ENCODE measurements around the gene ARMC12. TPM values are rescaled to one million over a fixed set of nuclear protein-coding genes. Genes with fewer than 3 reads are reported as not detected.
A peak's percentile ranks its signal among the peaks of the same experiment; 100 is the strongest.
"Not testable (repeated sequence)": the region's sequence is repeated elsewhere in the genome, so short reads cannot be mapped to it uniquely, and the experiment has no call there.

ARMC12 gene
- total RNA-seq, result 0.35 and 0.87 TPM in 2 replicates

GRCh38 chr6:35736982-35737412, at the start of gene ARMC12:
TSS of gene ARMC12 (plus strand) at chr6:35737032. CDS start at chr6:35737109, 77 bp downstream.
- DNase-seq (ENCODE audit: low read depth), result no peak

- no peak for DNase-seq (ENCODE audit: low read depth)
Measured at GRCh38 chr6:35687658-35688604, 48.9 kb upstream of the ARMC12 start.

DNA sequence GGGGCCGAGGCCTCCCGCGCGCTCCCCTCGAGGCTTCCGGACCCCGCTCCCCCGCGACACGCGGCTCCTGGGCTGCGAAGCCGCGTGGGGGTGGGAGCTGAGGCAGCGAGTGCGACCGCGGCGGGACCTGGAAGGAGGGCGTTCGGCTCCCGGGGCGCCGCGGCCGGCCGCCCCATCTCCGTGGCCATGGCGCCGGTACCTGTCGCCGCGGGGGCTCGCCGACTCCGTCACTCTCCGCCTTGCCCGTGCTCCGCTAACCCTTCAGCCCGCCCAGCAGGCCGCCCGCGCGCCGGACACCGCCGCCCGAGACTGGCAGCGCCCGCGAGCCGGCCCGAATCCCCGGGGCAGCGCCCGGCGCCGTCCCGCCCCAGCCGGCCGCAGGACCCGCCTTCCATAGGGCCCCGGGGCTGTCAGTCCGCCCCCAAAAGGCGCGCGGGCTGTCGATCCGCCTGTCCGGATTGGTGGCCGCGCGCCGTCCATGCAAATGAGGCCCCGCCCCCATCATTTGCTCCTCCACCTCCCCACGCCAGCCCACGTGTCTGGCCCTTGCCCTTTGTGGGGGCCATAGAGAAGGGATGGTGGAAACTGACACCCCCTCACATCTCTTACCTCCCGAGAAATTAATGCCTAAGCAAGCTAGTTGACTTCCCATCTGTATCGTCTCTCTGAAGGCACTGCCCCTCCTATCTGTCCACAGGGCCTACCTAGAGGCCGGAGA, 48.1 kb upstream of the ARMC12 start, which contains the start of gene FKBP5:
TSS of gene FKBP5 (minus strand) at position 311 of the 718 bp plus-strand sequence. CDS start 46,091 bp downstream, outside the sequence.
- peak; percentile 62 for DNase-seq (ENCODE audit: low read depth)

GRCh38 chr6:35690006-35690405, 46.8 kb upstream of the ARMC12 start:
- DNase-seq (ENCODE audit: low read depth), result not testable (repeated sequence)

DNA sequence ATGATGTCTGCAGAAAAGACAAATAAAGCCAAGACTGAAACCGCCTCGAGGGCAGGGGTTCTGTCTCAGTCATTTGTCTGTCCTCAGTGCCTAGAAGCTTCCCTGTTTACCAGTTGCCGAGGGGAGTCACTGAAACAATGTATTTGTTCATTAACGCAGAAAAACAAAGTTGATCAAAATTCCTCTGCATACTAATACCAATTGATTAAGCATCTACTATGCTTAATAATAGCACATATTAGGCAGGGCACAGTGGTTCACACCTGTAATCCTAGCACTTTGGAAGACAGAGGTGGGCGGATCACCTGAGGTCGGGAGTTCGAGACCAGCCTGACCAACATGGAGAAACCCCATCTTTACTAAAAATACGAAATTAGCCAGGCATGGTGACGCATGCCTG, 46.3 kb upstream of the ARMC12 start:
- DNase-seq (ENCODE audit: low read depth), result no peak

GRCh38 chr6:35691027-35691824, 45.6 kb upstream of the ARMC12 start:
- DNase-seq (ENCODE audit: low read depth), result peak; percentile 82

DNA sequence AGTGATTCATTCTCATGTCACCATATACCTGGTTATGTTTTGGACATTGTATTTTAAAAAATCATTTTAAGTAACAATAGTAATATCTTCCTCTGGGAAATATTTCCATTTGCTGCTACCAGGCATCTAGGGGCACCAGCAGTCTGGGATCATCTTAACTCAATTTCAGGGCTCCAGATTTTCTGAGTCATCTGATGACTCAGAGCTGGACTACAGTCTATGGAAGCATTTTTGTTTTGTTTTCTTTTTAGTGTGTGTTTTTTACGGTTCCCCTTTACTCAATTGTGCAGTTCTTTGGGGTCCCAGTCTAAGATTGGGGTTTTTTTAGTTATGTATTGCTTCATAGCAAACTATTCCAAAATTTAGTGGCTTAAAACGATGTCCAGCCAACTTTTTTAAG, 42.4 kb upstream of the ARMC12 start:
- peak; percentile 59 for DNase-seq (ENCODE audit: low read depth)

DNA sequence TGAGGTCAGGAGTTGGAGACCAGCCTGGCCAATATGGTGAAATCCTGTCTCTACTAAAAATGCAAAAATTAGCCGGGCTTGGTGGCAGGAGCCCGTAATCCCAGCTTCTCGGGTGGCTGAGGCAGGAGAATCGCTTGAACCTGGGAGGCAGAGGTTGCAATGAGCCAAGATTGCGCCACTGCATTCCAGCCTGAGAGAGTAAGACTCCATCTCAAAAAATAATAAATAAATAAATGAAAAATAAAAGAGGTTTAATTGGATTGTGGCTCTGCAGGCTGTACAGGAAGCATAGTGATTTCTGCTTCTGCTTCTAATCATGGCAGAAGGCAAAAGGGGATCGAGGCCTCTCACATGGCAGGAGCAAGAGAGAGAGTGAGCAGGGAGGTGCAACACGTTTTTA, 38.4 kb upstream of the ARMC12 start:
- not testable (repeated sequence) for DNase-seq (ENCODE audit: low read depth)

DNA sequence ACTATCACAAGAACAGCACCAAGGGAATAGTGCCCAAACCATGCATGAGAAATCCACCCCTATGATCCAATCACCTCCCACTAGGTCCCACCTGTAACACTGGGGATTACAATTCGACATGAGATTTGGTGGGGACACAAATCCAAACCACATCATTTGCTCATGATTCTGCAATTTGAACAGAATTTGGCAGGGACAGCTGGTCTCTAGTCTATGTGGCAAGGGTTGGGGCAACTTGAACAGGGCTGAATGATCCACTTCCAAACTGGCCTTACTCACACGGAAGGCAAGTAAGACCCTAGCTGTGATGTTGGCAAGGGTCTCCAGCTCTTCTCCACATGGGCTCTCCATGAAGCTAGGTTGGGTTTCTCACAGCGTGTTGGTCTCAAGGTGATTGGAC, 38.0 kb upstream of the ARMC12 start:
- no peak for DNase-seq (ENCODE audit: low read depth)

DNA sequence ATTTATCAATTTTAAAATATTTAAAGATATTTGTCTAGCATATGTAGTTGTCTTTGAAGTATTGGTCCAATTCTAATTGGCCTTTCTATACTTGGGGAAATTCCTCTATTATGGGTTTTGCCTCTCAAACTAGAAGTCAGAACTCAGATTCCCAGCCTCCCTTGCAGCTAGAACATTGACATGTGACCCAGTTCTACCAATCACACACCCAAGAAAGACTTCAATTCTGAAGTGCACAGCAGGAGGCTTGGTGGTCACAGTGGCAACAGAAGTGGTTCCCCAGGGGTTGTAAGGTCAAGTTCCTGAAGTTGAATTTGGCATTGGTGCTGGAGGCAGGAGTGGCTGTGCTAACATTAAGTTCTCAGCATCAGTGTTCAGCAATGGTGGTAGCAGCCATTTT, 33.3 kb upstream of the ARMC12 start:
- DNase-seq (ENCODE audit: low read depth), result no peak

GRCh38 chr6:35706468-35706867, 30.4 kb upstream of the ARMC12 start:
- DNase-seq (ENCODE audit: low read depth), result no peak

GRCh38 chr6:35707714-35708407, 29.0 kb upstream of the ARMC12 start:
- no peak for DNase-seq (ENCODE audit: low read depth)

DNA sequence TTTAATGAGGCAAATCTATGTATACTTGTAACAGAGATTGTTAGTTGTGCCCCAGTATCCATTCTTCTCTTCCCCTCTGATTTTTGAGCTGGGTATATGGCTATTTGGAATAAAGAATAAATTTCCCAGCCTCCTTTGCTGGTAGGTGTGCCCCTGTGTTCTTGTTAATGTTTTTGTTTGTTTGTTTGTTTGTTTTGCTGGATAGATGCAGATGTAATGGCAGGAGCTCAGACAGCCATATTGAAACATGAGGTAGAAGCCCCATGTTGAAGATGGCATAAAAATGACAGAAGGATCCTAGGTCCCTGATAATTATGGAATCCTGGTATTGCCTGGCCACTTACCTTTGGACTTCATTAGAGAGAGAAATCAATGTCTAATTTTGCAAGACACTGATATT, 28.2 kb upstream of the ARMC12 start:
- no peak for DNase-seq (ENCODE audit: low read depth)

GRCh38 chr6:35710241-35710847, 26.5 kb upstream of the ARMC12 start:
- peak; percentile 91 for DNase-seq (ENCODE audit: low read depth)

- DNase-seq (ENCODE audit: low read depth), result peak; percentile 49
Measured at GRCh38 chr6:35711731-35712130, 25.1 kb upstream of the ARMC12 start.

- no peak for DNase-seq (ENCODE audit: low read depth)
Measured at GRCh38 chr6:35713006-35713767, 23.6 kb upstream of the ARMC12 start.

- peak; percentile 58 for DNase-seq (ENCODE audit: low read depth)
Measured at GRCh38 chr6:35716798-35717197, 20.0 kb upstream of the ARMC12 start.

DNA sequence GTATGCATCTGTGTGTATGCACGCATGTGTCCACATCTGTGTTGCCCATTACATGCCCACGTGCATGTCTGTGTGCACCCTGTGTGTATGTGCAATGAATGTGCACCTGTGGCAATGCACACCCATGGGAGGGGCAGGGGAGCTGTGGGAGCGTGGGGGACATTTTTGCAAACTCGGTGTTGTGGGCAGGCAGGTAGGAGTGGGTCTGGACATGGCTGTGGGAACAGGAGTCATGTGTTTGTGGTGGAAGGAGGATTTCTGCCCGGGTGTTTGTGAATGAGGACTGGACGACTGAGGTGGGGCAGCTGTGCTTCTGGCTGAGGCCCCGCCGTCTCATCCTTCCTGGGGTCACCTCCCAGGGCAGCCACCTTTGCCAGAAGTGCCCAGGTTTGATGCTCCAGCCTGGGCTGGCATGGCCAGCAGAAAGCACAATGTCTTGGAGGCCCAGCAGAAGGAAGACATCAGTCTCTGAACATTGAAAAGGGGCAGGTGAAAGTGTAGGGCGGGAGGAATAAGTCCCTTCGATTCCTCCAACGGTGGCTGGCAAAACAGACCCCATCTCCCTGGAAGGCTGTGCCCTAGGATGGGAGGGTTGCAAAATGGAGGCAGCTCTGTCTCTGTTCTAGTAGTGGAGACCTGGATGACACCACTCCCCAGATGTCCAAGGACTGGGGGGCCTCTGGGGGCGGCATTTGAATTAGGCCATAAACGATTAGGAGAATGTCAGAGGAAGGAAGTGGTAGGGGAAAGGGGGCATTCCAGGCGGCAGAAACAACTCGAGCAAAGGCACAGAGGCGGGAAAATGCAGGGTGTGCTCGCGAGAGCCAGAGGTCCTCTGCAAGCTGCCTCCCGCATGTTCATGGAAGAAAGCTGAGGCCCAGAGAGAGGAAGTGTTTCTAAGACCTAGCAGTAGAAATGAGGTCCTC, 19.1 kb upstream of the ARMC12 start:
- DNase-seq (ENCODE audit: low read depth), result no peak

DNA sequence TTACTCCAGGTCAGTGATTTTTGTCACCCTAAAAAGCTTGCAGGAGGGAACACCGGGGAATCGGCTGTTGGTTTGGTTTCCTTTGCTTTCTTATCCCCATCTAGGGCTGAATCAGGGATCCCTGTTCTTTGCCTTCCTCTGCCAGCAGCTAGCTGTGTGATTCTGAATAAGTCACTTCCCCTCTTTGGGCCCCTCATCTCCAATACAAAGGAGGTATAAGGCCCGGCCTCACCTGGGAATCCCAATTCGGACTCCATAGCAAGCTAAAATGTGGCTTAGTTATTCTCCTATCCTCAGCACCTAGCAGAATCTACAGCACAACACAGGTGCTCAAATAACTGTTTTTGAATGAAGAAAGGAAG, 18.5 kb upstream of the ARMC12 start:
- DNase-seq (ENCODE audit: low read depth), result no peak
